GM19238 (cell line): ENCODE data around the gene PLVAP.
"Not testable (repeated sequence)": the region's sequence is repeated elsewhere in the genome, so short reads cannot be mapped to it uniquely, and the experiment has no call there.

Experiments used
- DNase-seq: peaks from one replicate; pipeline ENCODE4 v3.0.0; 2011; ENCODE audit warnings: low spot score; ENCODE audit not compliant: insufficient read length

Gene PLVAP

DNA sequence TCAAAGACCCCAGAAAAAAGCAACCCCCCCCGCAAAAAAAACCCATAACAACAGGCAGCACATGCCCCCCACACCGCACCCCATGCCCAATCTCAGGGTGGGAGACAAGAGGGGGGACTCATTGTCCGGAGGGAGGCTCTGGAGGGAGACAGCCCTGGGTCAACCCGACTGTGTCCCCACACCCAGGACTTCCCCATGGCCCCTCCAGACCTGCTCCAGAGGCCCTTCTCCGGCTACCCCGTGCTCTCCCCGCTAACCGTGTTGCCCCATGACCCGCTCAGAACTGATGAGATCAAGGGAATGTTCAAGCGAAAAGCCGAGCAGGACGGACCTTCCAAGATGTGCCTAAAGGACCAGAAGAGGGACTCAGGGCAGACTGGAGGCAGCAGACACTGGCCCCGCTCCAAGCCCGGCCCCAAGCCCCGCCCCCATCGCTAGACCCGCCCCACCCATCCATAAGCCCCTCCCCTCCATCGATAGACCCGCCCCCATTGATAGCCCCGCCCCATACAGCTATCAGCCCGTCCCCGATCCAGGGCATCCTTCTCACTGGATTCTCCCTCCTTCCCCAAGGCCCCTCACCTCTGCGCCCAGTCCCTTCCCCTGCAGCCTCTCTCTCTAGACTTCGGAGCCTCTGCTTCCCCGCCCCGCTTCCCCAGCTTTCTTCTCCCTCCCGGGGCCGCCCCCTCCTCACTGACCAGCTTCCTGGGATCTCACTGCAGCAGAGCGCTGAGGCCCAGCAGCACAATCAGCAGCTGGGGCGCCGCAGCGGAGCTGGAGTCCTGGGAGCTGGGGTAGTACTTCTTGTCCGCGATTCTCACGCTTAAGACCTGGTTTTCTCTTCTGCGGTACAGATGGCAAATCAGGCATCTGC is 26.1 kb upstream of the PLVAP start:
- DNase-seq = peak; percentile 62

DNA sequence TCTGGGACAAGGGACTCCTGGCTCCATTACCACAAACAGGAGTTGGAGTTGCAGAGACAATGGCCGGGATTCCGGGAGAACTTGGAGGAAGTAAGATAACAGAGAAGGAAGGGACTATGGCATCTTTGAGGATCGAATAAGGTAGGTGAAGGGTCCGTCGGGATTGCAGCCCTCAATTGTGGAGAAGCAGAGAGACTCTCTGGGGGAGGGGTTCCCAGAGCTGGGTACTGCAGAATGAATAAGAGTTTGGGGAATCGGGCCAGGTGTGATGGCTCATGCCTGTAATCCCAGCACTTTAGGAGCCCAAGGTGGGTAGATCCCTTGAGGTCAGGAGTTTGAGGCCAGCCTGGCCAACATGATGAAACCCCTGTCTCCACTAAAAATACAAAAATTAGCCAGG is 24.5 kb upstream of the PLVAP start:
- DNase-seq = no peak

DNA sequence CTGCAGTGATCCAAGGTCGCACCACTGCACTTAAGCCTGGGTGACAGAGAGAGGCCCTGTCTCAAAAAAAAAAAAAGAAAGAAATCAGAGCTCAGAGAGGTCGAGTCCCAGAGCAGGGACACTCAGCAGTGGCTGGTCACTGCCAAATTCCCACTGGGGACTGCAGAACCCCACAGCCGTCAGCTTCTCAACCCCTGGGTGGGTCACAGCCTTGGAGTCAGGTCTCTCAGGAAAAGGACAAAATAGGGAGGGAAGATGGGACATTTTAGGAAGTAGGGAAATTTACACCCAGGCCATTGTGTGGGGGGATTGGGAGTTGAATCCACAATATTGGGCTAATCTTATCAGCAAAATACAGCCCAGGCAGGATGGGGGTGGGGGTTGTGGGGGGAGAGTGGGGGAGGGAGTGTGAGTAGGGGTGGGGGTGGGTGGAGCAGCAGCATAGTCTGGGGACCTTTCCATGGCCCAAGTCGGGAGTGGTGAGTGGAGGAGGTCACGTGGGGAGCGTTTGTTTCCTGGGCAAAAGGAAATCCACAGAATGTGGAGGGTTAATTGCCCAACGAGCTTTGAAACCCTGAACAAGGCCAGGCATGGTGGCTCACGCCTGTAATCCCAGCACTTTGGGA is 21.9 kb upstream of the PLVAP start:
- no peak for DNase-seq

DNA sequence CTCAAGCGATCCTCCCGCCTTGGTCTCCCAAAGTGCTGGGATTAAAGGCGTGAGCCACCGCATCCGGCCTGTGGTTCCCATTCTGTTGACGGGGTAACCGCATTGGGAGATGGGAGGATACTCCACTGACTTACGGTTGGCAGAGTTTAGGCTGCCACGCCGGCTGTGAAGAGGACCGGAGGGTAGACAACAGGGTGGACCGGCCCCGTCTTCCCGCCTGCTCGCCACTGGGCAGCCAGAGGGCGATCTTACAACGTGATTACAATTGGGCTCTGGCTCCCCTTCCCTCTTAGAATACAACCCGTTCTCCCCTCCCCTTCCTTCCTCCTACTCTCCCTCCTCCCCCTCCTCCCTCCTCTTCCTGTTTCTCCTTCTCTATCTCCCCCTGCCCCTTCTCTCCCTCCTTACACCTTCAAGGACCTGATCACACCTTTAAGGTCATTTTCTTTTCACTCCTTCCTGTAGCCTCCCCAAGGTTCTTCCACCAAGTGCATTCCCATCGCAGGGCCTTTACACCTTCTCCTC is 17.8 kb upstream of the PLVAP start:
- DNase-seq = no peak

DNA sequence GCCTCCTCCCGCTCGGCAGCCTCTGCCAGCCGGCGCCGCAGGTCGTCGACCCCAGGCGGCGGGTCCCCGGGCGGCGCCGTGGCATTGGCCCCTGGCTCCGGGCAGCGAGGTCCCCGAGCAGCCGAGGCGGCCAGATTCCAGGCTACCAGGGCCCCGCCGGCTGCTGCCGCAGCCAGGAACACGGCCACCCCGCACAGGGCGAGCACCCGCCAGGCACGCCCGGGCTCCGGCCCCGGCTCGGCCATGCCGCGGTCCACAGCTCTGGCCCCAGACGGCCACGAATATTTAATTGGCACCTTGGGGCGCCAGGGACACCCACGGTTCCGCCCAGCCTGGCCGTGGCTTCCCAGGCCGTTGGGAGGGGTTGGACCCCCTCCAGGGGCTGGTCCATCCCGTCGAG is 16.8 kb upstream of the PLVAP start, which contains the start of gene CCDC194:
TSS of gene CCDC194 (minus strand) at position 283 of the 400 bp plus-strand sequence. CDS start at position 245, 38 bp downstream.
- DNase-seq = no peak

DNA sequence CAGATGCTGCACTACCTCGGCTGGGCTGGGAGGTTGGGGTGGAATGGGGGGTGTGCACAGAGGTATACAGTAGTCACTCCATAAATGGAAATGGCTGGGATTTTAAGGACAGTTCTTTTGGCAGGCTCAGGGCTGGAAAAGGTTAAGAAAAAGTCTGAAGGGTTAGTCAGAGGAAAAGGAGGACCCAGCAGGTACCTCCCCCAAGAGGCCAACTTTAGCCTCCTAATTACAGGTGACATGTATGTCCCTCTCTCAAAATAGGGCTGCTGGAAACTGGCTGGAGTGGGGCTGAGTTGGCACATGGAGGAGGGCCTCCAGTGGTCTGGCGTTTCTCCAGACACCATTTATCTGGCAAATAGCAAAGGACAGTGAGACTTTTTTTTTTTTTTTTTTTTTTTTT is 15.9 kb upstream of the PLVAP start:
- no peak for DNase-seq

DNA sequence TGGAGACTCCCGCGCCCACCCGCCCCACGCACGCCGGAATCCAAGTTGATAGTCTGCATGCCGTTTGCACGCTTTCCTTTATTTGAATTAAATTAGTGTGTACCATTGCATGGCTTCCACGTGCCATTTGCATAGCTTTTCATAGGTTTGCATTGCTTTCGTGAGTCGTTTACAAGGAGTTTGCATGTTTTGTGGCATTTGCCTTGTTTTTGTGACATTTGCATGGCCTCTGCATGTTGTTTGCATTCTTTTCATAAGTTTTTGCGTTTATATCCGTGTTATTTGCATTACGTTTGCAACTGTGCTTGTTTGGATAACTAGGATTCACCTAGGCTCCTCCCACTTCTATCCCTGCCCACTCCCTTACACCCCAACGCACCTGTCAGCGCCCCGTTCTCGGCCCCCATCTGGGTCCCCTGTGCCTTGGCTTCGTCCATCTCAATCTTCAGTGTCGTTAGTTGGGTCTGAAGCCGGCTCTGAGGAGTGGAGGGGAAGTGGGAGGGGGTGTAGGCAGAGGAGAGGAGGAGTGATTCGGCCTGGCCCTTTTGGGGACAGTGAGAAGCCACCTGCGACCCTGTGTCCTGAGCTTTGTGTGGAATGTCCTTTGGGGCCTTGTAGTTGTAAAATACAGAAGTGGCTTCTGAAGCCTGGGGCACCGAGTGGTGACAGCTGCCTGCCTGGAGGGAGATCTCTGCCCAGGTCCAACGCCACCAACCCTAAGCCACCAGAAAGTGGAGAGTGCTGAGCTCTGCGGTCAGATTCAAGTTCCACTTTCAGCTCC is 14.4 kb upstream of the PLVAP start:
- DNase-seq = no peak

DNA sequence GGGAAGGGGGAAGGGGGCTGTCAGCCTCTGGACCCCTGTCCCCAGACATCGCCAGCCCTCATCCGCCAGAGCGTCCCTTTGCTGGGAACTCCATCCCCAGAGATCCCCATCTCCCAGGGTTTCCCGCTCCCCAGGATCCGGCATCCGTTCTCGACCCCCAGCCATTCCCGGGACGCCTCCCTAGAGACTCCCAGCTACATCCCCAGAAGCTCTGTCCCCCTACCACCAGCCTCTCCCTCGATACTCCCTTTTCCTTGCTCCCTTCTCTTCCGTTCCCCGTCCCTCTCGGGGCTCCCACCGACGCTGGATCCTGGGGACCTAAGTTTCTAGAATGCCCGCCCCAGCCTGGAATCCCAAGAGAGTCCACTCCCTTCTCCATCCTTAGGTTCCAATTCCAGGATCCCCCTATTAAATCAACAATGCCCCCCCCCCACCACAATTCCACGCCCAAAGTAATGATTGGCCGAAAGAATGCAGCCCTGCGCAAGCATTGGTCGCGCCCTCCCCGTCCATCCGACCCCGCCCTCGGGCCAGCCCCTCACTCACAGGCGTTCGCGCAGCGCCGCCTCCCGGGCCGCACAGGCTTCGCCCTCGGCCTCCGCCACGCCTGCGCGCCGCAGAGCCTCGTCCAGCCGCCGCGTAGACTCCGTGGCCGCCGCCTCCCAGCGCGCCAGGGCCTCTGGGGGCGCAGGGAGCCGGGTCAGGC is 13.7 kb upstream of the PLVAP start:
- DNase-seq = peak; percentile 94

DNA sequence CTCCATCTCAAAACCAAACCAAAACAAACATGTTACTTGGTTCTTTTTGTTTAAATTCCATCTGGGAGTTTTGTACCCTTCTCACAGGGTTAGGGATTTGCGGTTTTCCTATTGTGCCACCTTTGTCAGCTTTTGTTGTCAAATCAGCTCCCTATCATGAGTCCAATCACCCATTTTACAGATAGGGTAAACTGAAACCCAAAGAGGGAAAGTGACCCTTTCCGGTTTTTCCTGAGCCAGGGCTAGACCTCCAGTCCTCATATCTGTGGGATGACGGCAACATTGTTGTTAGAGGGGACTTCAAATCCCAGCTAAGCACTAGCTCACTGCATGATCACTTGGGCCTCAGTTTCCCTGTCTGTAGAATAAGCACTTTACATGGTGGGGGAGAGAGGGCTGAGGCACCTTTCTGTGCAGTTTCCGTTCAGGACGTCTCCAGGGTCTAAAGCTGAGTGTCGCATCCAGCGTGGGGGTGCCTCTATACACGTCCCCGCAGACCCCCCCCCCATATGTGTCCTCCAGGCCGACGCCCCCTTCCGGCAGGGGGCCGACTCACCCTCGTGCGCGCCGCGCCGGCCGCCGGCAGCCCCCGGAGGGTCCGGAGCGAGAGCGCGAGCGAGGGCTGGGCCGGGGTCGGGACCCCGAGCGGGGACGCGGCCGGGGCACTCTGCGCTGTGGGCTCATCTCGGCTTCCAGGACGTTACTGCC is 13.0 kb upstream of the PLVAP start:
- DNase-seq = no peak

DNA sequence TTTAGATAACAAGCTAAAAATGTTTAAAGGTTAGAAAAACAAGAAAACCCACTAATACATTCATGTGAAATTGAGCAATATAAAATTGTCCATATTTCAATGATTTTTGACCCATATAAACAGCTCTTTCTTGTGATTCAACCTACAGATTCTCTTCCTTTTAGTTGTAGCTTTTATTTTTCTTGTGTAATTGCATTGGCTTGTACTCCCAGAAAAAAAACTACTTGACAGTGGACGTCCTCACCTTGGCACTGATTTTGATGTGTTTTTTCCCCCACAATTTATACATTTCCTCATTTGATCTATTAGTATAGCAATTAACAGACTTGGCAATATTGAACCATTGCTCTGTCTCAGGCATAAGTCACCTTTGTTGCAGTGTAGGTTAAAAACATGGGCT is 12.1 kb upstream of the PLVAP start:
- DNase-seq = no peak

DNA sequence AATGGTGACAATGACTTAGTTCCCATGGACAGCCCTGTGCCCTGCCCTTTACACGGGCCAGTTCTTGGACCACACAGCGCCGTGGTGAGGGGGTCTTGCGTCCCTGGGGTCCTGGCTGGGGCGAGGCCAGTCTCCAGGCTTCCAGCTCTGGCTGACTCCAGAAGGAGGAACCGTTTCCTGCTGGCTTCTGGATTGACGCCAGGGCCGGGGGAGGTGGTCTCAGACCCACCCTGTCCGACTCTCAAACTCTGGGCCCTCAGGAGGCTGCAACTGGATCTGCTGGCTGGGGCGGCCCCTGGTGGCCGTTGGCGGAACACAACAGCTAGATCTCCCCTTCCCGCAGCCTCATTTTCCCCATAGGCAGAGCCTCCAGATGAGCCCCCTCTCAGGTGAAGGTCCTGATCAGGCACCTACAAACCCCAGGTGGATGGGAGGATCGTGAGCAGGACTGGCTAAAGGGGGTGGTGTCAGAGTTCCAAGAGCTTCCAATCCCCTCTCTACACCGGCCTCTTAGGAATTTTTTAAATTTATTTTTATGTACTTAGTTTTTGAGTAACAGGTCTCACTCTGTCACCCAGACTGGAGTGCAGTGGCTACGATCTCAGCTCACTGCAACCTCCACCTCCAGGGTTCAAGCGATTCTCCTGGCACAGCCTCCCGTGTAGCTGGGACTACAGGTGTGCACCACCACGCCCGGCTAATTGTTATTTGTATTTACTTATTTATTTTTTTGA is 8.9 kb upstream of the PLVAP start:
- no peak for DNase-seq

DNA sequence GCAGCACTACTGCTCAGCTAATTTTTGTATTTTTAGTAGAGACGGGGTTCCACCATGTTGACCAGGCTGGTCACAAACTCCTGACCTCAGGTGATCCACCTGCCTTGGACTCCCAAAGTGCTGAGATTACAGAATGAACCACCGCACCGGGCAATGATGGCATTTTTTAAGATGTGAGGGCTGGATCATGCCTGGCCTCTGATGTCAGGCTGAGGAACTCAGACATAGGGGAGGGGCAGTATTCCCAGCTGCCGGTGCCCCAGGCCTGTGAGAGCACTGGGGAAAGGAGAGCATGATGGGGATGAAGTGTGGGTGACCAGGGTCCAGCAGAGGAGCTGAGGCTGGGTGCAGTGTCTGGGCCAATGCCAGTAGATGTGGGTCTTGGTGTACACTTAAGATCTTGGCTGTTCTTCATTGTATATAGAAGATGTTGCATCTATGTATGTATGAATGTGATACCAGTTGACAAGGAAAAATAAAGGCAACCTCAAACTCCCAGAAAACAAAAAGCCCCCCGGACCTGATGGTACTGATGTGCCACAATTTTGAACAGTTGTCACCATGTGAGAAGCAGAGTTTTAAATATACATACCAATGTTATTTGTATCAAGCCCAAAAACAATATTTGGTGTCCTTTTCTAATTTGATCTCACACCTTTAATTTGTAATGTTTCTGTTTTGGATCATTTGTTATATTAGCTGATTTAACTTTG is 3.4 kb upstream of the PLVAP start:
- DNase-seq = no peak

DNA sequence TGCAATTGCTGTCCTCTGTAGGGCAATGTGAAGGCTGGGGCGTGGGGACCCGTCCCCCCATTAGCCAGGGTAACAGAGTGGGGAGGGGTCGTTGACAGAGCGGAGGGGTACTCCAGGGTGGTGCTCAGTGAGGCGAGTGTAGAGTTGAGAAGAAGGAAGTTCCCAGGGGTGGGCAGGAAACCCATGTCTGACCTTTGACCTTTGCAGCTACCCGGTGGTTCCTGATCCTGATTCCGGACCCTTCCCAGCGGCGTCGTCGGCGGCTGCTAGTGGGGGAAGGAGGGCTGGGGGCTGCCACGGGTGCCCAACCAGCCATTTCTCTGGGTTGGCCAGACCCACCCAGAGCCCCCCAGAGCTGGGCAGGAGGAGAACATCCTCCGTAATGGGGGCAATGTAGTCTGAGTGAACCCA is 2.1 kb upstream of the PLVAP start:
- DNase-seq = no peak

DNA sequence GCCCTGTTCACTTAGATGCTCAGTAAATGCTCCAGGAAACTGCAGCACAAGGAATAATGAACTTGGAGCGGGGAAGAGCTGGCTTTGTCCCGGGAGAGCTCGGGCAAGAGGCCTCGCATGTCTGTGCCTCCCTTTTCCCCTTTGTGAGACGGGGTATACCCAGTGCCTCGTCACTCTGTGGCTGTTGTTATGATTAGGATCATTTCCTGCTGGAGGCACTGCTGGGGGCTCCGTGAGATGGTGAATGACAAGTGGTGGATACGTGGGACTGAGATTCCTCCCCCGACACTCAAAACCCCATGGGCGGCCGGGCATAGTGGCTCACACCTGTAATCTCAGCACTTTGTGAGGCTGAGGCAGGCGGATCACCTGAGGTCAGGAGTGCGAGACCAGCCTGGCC is 1.1 kb upstream of the PLVAP start:
- no peak for DNase-seq

DNA sequence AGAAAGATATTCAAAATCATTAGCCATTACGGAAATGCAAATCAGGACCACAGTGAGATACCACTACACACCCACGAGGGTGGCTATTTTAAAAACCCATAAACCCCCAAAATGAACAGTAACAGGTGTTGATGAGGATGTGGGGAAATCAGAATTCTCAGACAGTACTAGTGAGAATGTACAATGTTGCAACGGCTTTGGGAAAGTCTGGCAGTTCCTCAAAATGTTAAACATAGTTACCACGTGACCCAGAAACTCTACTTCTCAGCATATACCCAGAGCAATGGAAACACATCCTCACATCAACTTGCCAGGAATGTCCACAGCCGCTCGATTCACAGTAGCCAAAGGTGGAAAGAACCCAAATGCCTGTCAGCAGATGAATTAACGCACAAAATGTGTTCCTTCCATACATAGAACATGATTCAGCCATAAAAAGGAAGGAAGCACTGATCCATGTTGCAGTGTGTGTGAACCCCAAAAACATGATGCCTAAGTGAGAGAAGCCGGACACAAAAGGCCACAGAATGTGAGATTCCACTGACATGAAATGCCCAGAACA is 7.0 kb downstream of the PLVAP start:
- peak; percentile 46 for DNase-seq

DNA sequence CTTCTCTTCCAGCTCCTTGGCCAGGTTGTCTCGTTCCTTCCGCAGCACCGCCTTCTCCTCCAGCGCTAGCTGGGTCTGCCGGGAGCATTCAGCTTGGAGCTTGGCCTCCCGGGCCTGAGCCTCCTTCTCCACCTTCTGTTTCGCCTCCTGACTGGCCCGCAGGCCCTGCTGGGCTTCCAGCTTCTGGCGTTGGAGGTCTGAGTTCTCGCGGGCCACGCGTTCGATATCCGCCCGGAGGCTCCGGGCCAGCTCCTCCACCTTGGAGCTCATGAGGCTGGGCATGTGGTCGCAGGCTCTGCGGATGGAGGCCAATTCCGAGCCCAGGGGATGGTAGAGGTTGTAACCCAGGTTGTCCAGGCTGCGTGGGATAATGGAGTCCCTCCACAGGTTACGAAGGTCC is 11.8 kb downstream of the PLVAP start:
- no peak for DNase-seq

DNA sequence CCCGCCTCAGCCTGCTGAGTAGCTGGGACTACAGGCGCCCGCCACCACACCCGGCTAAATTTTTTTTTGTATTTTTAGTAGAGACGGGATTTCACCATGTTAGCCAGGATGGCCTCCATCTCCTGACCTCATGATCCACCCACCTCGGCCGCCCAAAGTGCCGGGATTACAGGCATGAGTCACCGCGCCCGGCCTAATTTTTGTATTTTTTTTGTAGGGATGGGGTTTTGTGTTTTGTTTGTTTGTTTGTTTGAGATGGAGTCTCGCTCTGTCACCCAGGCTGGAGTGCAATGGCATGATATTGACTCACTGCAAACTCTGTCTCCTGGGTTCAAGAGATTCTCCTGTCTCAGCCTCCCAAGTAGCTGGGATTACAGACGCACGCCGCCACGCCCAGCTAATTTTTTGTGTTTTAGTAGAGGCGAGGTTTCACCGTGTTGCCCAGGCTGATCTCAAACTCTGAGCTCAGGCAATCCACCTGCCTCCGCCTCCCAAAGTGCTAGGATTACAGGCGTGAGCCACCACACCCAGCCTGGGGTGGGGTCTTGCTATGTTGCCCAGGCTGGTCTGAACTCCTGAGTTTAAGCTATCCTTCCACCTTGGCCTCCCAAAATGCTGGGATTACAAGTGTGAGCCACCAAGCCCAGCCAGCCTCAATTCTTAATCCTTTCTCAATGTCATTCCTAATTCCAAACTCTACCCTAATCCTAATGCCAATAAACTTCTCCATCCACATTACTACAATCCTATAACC is 13.1 kb downstream of the PLVAP start:
- not testable (repeated sequence) for DNase-seq
